Esophagus muscularis mucosa (tissue), 4 donors: ENCODE data around the gene RASGRF2. TPM values are rescaled to one million over a fixed set of nuclear protein-coding genes. Genes with fewer than 3 reads are reported as not detected.
A peak's percentile ranks its signal among the peaks of the same experiment; 100 is the strongest.
"Not testable (repeated sequence)": the region's sequence is repeated elsewhere in the genome, so short reads cannot be mapped to it uniquely, and the experiment has no call there.

Source experiments
- DNase-seq: peaks from one replicate; pipeline ENCODE4 v3.0.0-alpha.2; 2017; ENCODE audit errors: extremely low spot score
- H3K27ac ChIP-seq, 4 donors: fragments of 200-600 bp; sonication (generic); replicated peaks in 1 of 4; 1 replicate in 3 of 4; 2 replicates in 1 of 4; pipeline ENCODE4 v1.5.1; 2016 to 2019; ENCODE audit warnings: mild to moderate bottlenecking in 1 of 4
- H3K27me3 ChIP-seq, 4 donors: fragments of 200-600 bp; sonication (generic); one replicate each; pipeline versions ENCODE4 v1.5.1 to v1.6.0; 2016 to 2019
- H3K36me3 ChIP-seq, 4 donors: fragments of 200-600 bp; sonication (generic); one replicate each; pipeline ENCODE4 v1.5.1; 2016 to 2019
- H3K4me1 ChIP-seq, 4 donors: fragments of 200-600 bp; sonication (generic); one replicate each; pipeline ENCODE4 v1.5.1; 2016 to 2019
- H3K4me3 ChIP-seq, 4 donors: fragments of 200-600 bp; sonication (generic); 1 replicate in 2 of 4; 2 replicates in 2 of 4; pipeline ENCODE4 v1.5.1; 2016 to 2019; ENCODE audit warnings: mild to moderate bottlenecking in 4 of 4, moderate library complexity in 1 of 4
- H3K9me3 ChIP-seq, 4 donors: fragments of 200-600 bp; sonication (generic); 1 replicate in 3 of 4; 2 replicates in 1 of 4; pipeline ENCODE4 v1.5.1; 2016 to 2019
- EP300 ChIP-seq: sonication (generic); formaldehyde crosslinking; IDR thresholded peaks from one replicate; pipeline ENCODE4 v1.6.1; 2017; ENCODE audit warnings: antibody characterized with exemption
- POLR2A ChIP-seq: fragments of 450-650 bp; IDR thresholded peaks from one replicate; pipeline ENCODE4 v1.6.1; 2017; ENCODE audit warnings: antibody characterized with exemption, moderate library complexity, mild to moderate bottlenecking, low read depth
- POLR2AphosphoS5 ChIP-seq, 2 donors: sonication (generic); formaldehyde crosslinking; IDR thresholded peaks; one replicate each; pipeline ENCODE4 v1.6.1; 2017; ENCODE audit warnings: antibody characterized with exemption in 2 of 2
- WGBS: methylation state at CpG from one replicate; pipeline ENCODE4 v1.1.5; 2018; 5-methylcytosine and 5-hydroxymethylcytosine counted together
- intact Hi-C: fragments of 100-400 bp; cut with DNase I; formaldehyde crosslinking; loops from one replicate; pipeline ENCODE4 v1.15.1; 2023
- total RNA-seq, 4 donors: library from RNA; depleted of rRNA; stranded (reverse); fragments of >200 nt; gene quantifications; one replicate each; pipeline versions ENCODE4 v1.1.0 to v1.2.1, GENCODE V29; 2016
- TF ChIP-seq, protein P1 (sequence below), 3 experiments: fragments of 200-600 bp in 2 of 3; fragments of 450-650 bp in 1 of 3; sonication (generic) in 2 of 3; IDR thresholded peaks; one replicate each; pipeline ENCODE4 v1.5.1; 2017 to 2019; ENCODE audit warnings: antibody characterized with exemption in 3 of 3, mild to moderate bottlenecking in 2 of 3, moderate library complexity in 1 of 3

Gene RASGRF2
- total RNA-seq, 4 donors from 2014 or later = 4.2 to 7.6 (median 5.9) TPM

DNA sequence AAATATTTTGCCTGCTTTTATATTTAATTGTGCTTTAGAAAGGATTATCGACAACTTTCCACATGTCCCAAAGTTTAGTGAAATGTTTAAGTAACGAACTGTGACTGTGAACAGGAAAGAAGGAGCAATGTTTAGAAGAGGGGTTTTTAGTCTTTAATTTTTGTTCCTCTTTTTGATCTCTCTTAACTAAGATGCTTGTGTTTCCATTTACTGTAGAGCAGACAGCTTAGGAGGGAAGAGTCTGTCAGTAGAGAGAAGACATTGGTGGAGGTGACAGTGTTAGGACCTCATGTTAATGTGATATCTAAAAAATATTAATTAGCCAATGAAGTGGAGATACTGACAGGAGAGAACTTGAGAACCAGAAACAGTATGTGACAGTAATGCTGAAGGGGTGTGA, 92.2 kb downstream of the RASGRF2 start:
- TF ChIP-seq, protein P1, sequence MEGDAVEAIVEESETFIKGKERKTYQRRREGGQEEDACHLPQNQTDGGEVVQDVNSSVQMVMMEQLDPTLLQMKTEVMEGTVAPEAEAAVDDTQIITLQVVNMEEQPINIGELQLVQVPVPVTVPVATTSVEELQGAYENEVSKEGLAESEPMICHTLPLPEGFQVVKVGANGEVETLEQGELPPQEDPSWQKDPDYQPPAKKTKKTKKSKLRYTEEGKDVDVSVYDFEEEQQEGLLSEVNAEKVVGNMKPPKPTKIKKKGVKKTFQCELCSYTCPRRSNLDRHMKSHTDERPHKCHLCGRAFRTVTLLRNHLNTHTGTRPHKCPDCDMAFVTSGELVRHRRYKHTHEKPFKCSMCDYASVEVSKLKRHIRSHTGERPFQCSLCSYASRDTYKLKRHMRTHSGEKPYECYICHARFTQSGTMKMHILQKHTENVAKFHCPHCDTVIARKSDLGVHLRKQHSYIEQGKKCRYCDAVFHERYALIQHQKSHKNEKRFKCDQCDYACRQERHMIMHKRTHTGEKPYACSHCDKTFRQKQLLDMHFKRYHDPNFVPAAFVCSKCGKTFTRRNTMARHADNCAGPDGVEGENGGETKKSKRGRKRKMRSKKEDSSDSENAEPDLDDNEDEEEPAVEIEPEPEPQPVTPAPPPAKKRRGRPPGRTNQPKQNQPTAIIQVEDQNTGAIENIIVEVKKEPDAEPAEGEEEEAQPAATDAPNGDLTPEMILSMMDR (IDR thresholded peaks at IDR 0.05) = no peak
- TF ChIP-seq EP300 = no peak
- TF ChIP-seq POLR2A = no peak
- no peak for TF ChIP-seq POLR2AphosphoS5 (IDR thresholded peaks at IDR 0.05)
- DNase-seq = no peak
- H3K36me3 ChIP-seq = no peaks in the 10 kb centered on the region
- H3K27ac ChIP-seq = no peak overlapping the region
- WGBS = 83% methylated on average over 2 of the region's 2 CpGs
- H3K4me3 ChIP-seq = no peak overlapping the region
- no peaks in the 10 kb centered on the region for H3K4me1 ChIP-seq
- intact Hi-C loops = no loop called here
- H3K27me3 ChIP-seq = no peaks in the 10 kb centered on the region
- H3K9me3 ChIP-seq = no peaks in the 10 kb centered on the region

GRCh38 chr5:81053282-81053681, 93.1 kb downstream of the RASGRF2 start:
- H3K4me3 ChIP-seq, H3K4me1 ChIP-seq, H3K27ac ChIP-seq, H3K27me3 ChIP-seq, intact Hi-C loops, DNase-seq, H3K36me3 ChIP-seq, H3K9me3 ChIP-seq: not testable (repeated sequence)
- WGBS = 81% methylated on average over 4 of the region's 4 CpGs

- Histone ChIP-seq H3K36me3 (no peaks in the 10 kb centered on the region), H3K4me3 (no peak overlapping the region), H3K4me1 (no peaks in the 10 kb centered on the region), H3K9me3 (no peaks in the 10 kb centered on the region), H3K27me3 (no peaks in the 10 kb centered on the region), H3K27ac (no peak overlapping the region)
- no peak for TF ChIP-seq EP300
- TF ChIP-seq POLR2AphosphoS5 (IDR thresholded peaks at IDR 0.05) = no peak
- TF ChIP-seq, protein P1 (IDR thresholded peaks at IDR 0.05) = no peak
- TF ChIP-seq POLR2A = no peak
- DNase-seq = no peak
- WGBS = 76% methylated on average over 1 of the region's 1 CpG
- intact Hi-C loops = no loop called here
Observed at GRCh38 chr5:81058121-81058520, 98.0 kb downstream of the RASGRF2 start.

DNA sequence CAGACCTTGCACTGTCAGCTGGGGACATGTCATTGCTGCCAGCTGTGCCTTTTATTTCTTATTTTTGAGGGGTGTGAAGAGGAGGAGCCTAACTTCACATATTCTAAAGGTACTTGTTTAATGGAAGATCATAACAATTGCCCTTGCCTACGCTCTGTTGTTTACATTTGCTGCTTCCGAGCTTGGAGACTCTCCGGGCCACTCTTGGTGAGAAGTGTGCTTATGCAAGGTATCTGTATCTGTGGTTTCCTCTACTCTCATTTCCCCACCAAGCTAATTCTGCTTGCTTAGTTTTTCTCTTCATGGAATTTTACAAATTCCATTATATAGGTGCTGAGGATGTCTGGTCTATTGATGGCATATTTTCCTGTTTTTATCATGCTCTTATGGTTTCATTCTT, 105.3 kb downstream of the RASGRF2 start:
- no peak overlapping the region for H3K27ac ChIP-seq
- H3K36me3 ChIP-seq = peaks cover 0 to 7% (median 0%) of the 10 kb centered on the region in 4 donors
- TF ChIP-seq POLR2A = no peak
- TF ChIP-seq EP300 = no peak
- no peak for TF ChIP-seq POLR2AphosphoS5 (IDR thresholded peaks at IDR 0.05)
- no peak overlapping the region for H3K4me3 ChIP-seq
- intact Hi-C loops = no loop called here
- H3K27me3 ChIP-seq = no peaks in the 10 kb centered on the region
- DNase-seq = no peak
- WGBS = 36% methylated on average over 2 of the region's 3 CpGs
- no peaks in the 10 kb centered on the region for H3K9me3 ChIP-seq
- no peaks in the 10 kb centered on the region for H3K4me1 ChIP-seq

DNA sequence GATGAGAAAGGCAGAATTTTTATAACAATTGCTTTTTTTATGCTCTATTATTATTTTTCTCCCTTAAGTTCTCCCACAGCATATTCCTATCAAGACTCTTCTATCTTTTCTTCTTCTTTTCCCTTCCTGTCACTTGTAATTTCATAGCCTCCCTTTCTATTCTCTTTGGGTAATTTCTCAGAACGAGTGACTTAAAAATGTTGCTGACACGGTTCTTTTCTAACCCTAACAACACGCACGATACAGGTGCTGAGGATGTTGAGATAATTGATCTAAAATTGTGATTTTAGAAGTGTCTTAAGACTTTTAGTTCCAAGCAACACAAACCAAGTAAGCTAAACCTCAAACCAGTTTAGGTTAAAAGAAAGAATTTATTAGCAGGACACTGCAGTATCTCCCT, 105.9 kb downstream of the RASGRF2 start:
- 88% methylated on average over 4 of the region's 4 CpGs for WGBS
- TF ChIP-seq POLR2A = no peak
- TF ChIP-seq EP300 = no peak
- TF ChIP-seq POLR2AphosphoS5 (IDR thresholded peaks at IDR 0.05) = no peak
- TF ChIP-seq, protein P1 (IDR thresholded peaks at IDR 0.05) = no peak
- Histone ChIP-seq H3K36me3 (peaks cover 0 to 7% (median 0%) of the 10 kb centered on the region in 4 donors), H3K27me3 (no peaks in the 10 kb centered on the region), H3K27ac (no peak overlapping the region), H3K9me3 (no peaks in the 10 kb centered on the region), H3K4me1 (no peaks in the 10 kb centered on the region), H3K4me3 (no peak overlapping the region)
- intact Hi-C loops = no loop called here
- no peak for DNase-seq

DNA sequence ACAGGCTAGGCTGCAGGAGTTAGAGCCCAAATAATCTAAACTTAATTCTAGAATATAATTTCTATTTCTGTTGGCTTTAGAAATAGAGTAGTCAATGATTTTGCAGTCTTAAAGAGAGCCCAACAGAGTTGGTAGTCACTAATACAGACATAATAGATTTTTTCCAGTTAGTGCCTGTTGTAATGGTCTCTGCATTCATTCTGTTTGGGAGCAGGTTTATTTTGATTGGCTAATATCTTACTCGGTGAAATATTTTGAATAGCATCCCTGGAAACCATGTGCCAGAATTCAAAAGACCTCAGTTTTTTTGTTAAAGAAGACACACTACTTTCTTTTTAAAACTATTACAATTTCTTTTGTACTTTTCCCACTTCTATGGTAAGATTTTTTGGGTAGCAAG, 107.2 kb downstream of the RASGRF2 start:
- intact Hi-C loops = no loop called here
- no peaks in the 10 kb centered on the region for H3K9me3 ChIP-seq
- WGBS = 46% methylated on average over 1 of the region's 1 CpG
- H3K27me3 ChIP-seq = no peaks in the 10 kb centered on the region
- peak overlapping the region in 1 of 4 donors; percentile 8 for H3K27ac ChIP-seq
- no peaks in the 10 kb centered on the region for H3K4me1 ChIP-seq
- H3K36me3 ChIP-seq = peaks cover 0 to 7% (median 0%) of the 10 kb centered on the region in 4 donors
- H3K4me3 ChIP-seq = no peak overlapping the region
- TF ChIP-seq EP300 (no peak), POLR2A (no peak), POLR2AphosphoS5 (IDR thresholded peaks at IDR 0.05) (no peak)
- TF ChIP-seq, protein P1 (IDR thresholded peaks at IDR 0.05) = no peak
- DNase-seq = no peak
